HFF-Myc (cell line): Measurements from ENCODE around the gene PTHLH.

Experiments
- DNase-seq: peaks from one replicate; pipeline ENCODE4 v3.0.0-alpha.2; 2011; ENCODE audit warnings: low read depth; ENCODE audit errors: extremely low read depth
- H3K4me3 ChIP-seq: replicated peaks from 2 replicates; pipeline ENCODE4 v1.5.1; 2011; ENCODE audit warnings: low read depth, mild to moderate bottlenecking, control low read depth, low read length
- TF ChIP-seq, protein P1 (sequence below): IDR thresholded peaks from 2 replicates; pipeline ENCODE4 v1.5.1; 2012; ENCODE audit warnings: mild to moderate bottlenecking, low read depth, low read length, control low read depth; ENCODE audit errors: missing control alignments

PTHLH gene

DNA sequence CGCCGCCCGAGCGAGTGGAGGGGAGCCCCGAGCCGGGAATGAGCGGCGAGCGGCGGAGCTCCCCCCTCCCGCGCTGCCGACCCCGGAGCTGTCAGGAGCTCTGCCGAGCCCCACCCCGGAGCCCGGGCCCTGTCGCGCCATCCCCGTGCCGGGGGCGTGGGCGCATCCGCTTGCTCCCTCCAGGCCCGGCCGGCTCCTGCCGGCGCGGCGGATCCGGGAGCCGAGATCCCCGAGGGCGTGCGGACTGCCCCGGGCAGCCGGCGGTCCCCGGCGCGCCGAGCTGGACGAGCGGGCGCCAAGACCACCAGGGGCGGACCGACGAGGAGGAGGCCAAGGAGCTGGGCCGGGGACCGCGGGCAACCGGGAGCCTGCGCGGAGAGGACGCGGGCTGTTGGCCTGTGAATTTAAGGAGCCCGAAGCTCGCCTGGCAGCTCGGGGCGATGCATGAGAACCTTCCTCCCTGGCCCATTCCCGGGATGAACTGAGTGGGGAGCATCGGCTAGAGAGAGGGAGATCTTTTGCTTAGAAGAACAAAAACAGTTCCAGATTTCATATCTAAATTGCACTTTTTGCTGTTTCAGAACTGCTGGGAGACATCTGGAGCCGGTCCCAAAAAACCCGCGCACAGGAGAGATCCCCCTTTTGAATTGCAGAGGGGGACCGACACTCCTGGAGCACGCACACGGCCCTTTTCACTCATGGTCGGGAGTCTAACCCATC lies 2.0 kb downstream of the PTHLH start:
- peak overlapping the region; percentile 49 for H3K4me3 ChIP-seq
- DNase-seq: no peak
- TF ChIP-seq, protein P1, sequence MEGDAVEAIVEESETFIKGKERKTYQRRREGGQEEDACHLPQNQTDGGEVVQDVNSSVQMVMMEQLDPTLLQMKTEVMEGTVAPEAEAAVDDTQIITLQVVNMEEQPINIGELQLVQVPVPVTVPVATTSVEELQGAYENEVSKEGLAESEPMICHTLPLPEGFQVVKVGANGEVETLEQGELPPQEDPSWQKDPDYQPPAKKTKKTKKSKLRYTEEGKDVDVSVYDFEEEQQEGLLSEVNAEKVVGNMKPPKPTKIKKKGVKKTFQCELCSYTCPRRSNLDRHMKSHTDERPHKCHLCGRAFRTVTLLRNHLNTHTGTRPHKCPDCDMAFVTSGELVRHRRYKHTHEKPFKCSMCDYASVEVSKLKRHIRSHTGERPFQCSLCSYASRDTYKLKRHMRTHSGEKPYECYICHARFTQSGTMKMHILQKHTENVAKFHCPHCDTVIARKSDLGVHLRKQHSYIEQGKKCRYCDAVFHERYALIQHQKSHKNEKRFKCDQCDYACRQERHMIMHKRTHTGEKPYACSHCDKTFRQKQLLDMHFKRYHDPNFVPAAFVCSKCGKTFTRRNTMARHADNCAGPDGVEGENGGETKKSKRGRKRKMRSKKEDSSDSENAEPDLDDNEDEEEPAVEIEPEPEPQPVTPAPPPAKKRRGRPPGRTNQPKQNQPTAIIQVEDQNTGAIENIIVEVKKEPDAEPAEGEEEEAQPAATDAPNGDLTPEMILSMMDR: no peak

DNA sequence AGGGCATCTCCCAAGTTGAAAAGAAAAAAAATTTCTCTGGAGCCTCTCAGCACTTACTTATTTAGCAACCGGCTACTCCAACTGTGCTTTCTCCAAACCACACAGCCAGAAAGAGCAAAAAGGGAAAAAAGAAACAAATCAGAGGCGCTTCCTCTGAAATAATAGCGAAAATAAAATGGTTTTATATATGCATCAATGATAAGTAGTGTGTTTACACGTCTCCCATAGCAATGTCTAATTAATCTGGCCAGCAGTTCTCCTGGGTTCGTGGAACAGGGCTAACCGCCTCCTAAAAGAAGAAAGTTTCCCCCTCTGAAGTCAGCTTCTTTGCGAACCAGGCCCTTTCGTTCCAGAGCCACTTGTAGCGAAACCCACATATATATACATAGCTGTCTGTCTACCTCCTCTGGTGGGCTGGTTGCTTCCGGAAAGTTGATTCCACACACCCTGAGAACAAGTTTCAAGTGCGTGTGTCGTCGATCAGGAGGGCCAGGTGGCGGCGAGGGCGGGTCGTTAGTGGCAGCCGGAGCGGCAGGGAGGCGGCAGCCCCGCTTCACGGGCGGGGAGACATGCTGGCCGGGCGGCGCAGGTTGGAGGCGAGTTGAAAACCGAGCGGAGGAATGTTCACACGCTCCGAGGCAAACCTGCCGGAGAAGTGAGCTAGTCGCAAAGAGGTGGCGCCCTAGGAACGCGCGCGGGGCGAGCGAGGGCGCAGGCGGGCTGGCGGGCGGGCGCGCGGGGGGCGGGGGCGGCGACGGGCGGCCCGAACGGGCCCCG lies 2.7 kb downstream of the PTHLH start:
- H3K4me3 ChIP-seq: peak overlapping the region; percentile 49
- TF ChIP-seq, protein P1: no peak
- no peak for DNase-seq

DNA sequence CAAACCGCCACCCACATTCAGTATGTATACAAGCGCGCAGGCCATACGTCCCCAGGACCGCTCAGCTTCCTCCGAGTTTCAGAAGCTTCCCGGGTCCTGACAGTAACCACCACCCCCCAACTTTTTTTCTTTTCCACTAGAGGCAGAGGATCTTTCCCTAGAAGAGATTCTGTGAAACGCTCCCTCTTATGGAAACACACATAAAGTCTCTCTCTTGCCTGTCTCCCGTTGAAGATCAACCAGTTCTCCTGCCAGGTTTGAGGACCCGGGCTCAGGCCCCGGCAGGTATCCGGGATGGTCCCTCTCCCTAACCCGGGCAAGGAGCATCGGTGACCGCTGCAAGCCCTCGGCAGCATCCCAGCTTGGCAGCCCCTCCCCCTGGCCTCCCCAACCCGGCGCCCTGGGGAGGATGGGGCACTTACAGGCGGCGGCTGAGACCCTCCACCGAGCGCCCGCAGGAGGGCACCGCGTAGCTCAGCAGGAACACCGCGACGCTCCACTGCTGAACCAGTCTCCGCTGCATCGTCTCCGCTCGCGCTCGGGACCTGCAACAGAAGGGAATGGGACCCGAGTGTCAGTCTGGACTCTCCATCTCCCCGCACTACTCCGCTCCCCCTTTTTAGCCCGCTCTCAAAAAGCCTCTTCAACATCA lies 3.4 kb downstream of the PTHLH start:
- DNase-seq: no peak
- TF ChIP-seq, protein P1: no peak
- peak overlapping the region; percentile 49 for H3K4me3 ChIP-seq

DNA sequence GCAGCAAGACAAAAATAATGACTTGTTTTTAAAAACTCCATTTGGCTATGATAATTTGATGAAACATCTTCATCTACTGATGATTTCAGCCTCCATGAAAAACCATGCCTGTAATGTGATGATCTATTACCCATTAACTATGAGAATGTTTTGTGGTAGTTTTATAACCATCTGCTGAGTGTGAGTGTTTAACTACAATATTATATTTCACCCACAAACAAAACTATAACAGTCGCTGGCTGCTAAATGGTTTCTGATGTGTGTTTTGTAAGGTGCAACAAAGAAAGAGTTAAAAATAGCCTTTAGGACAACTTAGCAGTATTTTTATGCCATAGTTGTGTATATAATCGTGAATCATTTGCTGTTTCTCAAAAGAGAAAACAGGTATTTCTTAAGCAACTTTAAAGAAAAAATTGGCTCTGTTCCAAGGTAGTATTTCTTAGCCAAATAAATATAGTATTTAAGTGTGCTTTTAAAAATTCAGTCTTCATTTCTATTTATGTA lies 4.9 kb downstream of the PTHLH start:
- DNase-seq: no peak
- TF ChIP-seq, protein P1: no peak
- H3K4me3 ChIP-seq: no peak overlapping the region

DNA sequence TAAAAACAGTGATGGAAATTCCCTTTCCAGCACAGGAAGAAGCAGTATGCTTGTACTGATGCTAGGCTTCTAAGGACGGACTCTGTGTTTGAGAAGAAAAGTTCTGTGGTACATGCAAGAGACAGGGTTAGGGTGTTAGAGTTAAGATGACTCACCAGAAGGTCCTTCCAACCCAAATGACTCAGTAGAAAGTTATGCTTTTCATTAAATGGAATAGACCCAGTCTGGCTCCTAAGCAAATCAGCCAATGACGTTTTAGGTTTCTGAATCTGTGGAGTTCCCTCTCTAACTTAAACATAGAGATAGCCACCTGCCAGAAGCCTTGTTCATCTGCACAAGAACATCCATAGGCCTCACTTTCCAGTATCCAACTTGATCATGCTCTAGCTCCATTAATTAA lies 5.7 kb downstream of the PTHLH start:
- peak; percentile 96 for DNase-seq
- TF ChIP-seq, protein P1: no peak
- H3K4me3 ChIP-seq: no peak overlapping the region

DNA sequence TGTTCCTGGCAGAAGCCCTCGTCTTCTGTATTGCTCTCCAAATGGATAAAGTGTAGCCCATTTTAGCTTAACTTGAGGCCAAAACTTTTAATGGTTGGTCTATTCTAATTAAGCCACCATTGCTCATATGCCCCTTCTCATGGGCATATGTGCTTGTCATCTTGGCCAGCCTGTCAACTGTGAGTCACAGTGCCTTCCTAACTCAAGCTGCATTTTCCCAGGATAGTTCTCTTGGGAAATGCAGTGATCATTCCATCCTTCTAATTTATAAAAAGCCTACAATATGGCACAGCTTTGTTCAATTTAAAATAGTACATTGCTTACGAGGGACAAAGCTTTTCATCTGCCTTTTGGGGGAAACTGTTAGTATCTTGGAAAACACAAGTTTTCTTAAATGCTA lies 6.6 kb downstream of the PTHLH start:
- H3K4me3 ChIP-seq: no peak overlapping the region
- DNase-seq: no peak
- TF ChIP-seq, protein P1: no peak
